HG02885 (cell line): ENCODE data around the gene C14orf132.
"Not testable (repeated sequence)": the region's sequence is repeated elsewhere in the genome, so short reads cannot be mapped to it uniquely, and the experiment has no call there.

ENCODE experiments used
- ATAC-seq: cut with Tn5 transposase; IDR thresholded peaks from one replicate; pipeline ENCODE4 v1.9.1; 2021; ENCODE audit warnings: mild to moderate bottlenecking; ENCODE audit not compliant: unreplicated experiment, poor library complexity

C14orf132 gene

GRCh38 chr14:96038920-96039632 is at the start of gene C14orf132:
TSS of gene C14orf132 (plus strand) at chr14:96039362. CDS start at chr14:96039501, 139 bp downstream.
- peak; percentile 44 for ATAC-seq

GRCh38 chr14:95993768-95994592 is 45.2 kb upstream of the C14orf132 start:
- ATAC-seq: no peak

- no peak for ATAC-seq
These were observed 44.6 kb upstream of the C14orf132 start for GRCh38 chr14:95994593-95994928.

GRCh38 chr14:95998656-95999055 is 40.5 kb upstream of the C14orf132 start:
- no peak for ATAC-seq

GRCh38 chr14:96001866-96002497 is 37.2 kb upstream of the C14orf132 start:
- ATAC-seq: no peak

- no peak for ATAC-seq
These were observed 36.7 kb upstream of the C14orf132 start for GRCh38 chr14:96002498-96002884.

- ATAC-seq: no peak
These were observed 28.0 kb upstream of the C14orf132 start for GRCh38 chr14:96011131-96011530.

- ATAC-seq: no peak
These were observed 27.6 kb upstream of the C14orf132 start for GRCh38 chr14:96011607-96012006.

GRCh38 chr14:96012757-96013156 is 26.4 kb upstream of the C14orf132 start:
- ATAC-seq: not testable (repeated sequence)

- ATAC-seq: no peak
These were observed 25.0 kb upstream of the C14orf132 start for GRCh38 chr14:96014176-96014575.

- no peak for ATAC-seq
These were observed 22.5 kb upstream of the C14orf132 start for GRCh38 chr14:96016501-96017160.

GRCh38 chr14:96017882-96018281 is 21.3 kb upstream of the C14orf132 start:
- ATAC-seq: no peak

GRCh38 chr14:96027431-96028355 is 11.5 kb upstream of the C14orf132 start:
- no peak for ATAC-seq

GRCh38 chr14:96029089-96029645 is 10.0 kb upstream of the C14orf132 start:
- no peak for ATAC-seq

GRCh38 chr14:96030108-96030760 is 8.9 kb upstream of the C14orf132 start:
- ATAC-seq: no peak

- no peak for ATAC-seq
These were observed 7.5 kb upstream of the C14orf132 start for GRCh38 chr14:96031691-96032090.

- ATAC-seq: no peak
These were observed 3.7 kb upstream of the C14orf132 start for GRCh38 chr14:96035456-96035855.

GRCh38 chr14:96037891-96038557 is 1.1 kb upstream of the C14orf132 start:
- ATAC-seq: no peak
